ENCODE data around the gene SEMA3G.
A peak's percentile ranks its signal among the peaks of the same experiment; 100 is the strongest.

SEMA3G gene

DNA sequence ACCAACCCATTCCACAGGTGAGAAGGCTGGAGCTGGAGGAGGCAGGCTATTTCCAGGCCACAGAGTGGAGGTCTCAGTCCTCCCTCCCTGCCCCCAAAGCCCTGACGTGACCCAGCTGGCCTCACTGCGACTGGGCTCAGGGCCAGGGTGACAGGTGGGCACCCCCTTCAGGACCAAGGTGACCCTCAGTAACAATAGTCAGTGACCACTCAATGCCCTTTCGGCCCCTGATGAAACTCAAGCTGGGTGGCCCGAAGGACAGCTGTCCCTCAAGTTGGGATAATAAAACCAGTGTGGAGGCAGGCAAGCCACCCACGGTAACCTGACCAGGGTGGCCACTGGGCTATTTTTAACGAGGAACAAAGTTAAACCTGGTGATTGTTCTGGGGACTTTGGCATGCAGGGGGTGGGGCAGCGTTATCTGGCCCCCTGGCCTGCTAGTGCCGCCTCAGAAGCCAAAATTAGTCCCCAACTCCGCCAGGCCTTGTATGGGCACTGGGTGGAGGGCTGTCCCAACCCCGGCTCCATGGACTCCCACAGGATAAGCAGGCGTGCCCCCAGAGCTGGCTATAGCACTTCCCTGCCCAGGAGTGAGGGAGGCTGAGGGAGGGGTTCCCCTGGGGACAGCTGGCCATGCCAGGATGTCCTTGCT is 7.8 kb upstream of the SEMA3G start:
- no peak overlapping the region for H3K27ac ChIP-seq (ENCODE audit: low read length)
- H3K27me3 ChIP-seq (ENCODE audit: control insufficient read depth, insufficient read depth, low read length): no peaks in the 10 kb centered on the region
- H3K9me3 ChIP-seq (ENCODE audit: control insufficient read depth, insufficient read depth, low read length): no peaks in the 10 kb centered on the region
- WGBS (ENCODE audit: insufficient coverage, insufficient read length): no CpG with 5 or more reads among the region's 11 CpGs
- H3K36me3 ChIP-seq (ENCODE audit: control insufficient read depth, insufficient read depth, low read length): no peaks in the 10 kb centered on the region
- H3K4me3 ChIP-seq (ENCODE audit: low read length): no peak overlapping the region
- DNase-seq (ENCODE audit: low read depth, low spot score): no peak
- H3K4me1 ChIP-seq (ENCODE audit: control insufficient read depth, insufficient read depth, low read length): peaks cover 16% of the 10 kb centered on the region

DNA sequence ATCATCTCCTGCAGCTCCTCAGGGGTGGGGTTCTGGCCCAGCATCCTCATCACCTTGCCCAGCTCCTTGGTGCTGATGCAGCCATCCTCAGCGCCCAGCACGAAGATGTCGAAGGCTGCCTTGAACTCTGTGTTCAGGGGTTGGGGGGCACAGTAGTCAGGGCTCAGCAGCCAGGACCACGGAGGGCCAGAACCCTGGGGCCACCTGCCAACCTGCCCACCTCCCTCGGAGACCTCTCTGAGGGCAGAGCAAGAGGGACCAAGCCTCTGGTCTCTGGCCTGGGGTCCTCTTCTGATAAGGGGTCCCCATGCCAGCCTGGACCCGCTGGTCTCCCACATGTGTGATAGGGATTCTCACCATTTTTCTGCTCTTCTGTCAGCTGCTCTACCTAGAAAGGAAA is 7.2 kb upstream of the SEMA3G start:
- Histone ChIP-seq H3K27ac (ENCODE audit: low read length) (no peak overlapping the region), H3K4me3 (ENCODE audit: low read length) (no peak overlapping the region), H3K36me3 (ENCODE audit: control insufficient read depth, insufficient read depth, low read length) (no peaks in the 10 kb centered on the region), H3K9me3 (ENCODE audit: control insufficient read depth, insufficient read depth, low read length) (no peaks in the 10 kb centered on the region), H3K27me3 (ENCODE audit: control insufficient read depth, insufficient read depth, low read length) (no peaks in the 10 kb centered on the region), H3K4me1 (ENCODE audit: control insufficient read depth, insufficient read depth, low read length) (peaks cover 16% of the 10 kb centered on the region)
- WGBS (ENCODE audit: insufficient coverage, insufficient read length): no CpG with 5 or more reads among the region's 6 CpGs
- no peak for DNase-seq (ENCODE audit: low read depth, low spot score)

DNA sequence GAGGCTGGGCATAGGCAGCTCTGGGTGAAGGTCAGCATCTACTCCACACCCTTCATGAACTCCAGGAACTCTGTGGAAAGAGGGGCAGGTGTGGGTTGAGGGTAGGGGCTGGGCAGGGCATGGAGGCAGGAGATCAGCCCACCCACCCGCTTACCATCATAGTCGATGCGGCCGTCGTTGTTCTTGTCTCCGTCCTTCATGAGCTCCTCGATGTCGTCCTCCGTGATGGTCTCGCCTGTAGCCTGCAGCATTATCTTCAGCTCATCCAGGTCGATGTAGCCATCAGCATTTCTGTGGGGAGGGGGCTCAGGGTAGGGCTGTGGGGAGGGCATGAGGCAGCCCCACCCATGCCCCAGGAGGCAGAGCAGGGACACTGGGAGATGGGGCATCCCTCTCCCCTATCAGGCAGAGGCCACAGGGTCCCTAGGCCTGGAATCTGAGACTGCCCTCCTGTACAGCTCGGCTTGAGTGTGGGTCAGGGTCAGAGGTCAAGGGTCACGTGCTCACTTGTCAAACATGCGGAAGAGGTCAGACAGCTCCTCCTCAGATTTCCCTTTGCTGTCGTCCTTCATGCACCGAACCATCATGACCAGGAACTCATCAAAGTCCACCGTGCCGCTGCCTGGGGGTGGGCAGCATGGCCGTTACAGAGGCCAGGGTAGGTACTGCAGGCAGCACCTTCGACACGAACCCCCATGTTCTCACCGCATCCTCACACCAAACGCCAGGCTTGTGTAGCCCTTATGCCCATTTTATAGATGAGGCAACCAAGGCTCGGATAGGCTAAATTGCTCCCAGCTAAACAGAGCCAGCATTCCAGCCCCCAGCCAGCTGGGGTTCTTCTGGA is 6.6 kb upstream of the SEMA3G start:
- H3K36me3 ChIP-seq (ENCODE audit: control insufficient read depth, insufficient read depth, low read length): no peaks in the 10 kb centered on the region
- H3K27me3 ChIP-seq (ENCODE audit: control insufficient read depth, insufficient read depth, low read length): no peaks in the 10 kb centered on the region
- no peak for DNase-seq (ENCODE audit: low read depth, low spot score)
- WGBS (ENCODE audit: insufficient coverage, insufficient read length): no CpG with 5 or more reads among the region's 24 CpGs
- H3K9me3 ChIP-seq (ENCODE audit: control insufficient read depth, insufficient read depth, low read length): no peaks in the 10 kb centered on the region
- H3K4me1 ChIP-seq (ENCODE audit: control insufficient read depth, insufficient read depth, low read length): peaks cover 14% of the 10 kb centered on the region
- no peak overlapping the region for H3K27ac ChIP-seq (ENCODE audit: low read length)
- no peak overlapping the region for H3K4me3 ChIP-seq (ENCODE audit: low read length)

DNA sequence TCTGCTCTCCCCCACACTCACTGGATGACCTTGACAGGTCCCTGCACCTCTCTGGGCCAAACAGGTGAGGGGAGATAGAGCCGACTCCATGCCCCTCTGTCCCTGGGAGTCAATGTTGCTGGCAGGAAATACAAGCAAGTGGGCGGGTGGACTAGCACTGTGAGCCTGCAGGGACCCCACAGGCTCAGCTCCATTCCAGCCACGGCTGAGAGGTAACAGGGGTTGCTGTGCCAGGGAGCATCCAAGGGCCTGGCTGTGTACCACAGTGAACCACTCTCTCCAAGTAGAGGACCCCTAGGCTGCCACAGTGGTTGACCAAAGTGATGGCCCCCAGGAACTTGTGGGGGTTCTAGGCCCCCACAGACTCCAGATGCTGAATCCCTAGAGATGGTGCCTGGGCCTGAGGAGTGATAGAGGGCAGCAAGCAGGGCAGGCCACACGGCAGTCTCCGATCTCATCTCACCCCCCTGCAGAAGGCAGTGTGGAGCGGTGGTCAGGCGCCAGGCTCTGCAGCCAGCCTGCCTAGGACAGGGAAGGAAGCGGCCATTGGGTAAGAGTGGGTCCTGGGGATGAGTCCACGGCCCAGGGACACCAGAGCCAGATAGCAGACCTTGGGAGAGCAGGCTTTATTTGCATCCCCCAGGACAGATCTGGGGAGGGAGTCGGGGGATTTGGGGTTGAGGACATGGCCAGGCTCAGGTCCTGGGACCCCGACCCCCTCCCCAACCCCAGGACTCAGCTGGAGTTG is 5.8 kb upstream of the SEMA3G start:
- no peak overlapping the region for H3K27ac ChIP-seq (ENCODE audit: low read length)
- no peaks in the 10 kb centered on the region for H3K27me3 ChIP-seq (ENCODE audit: control insufficient read depth, insufficient read depth, low read length)
- no peak overlapping the region for H3K4me3 ChIP-seq (ENCODE audit: low read length)
- no CpG with 5 or more reads among the region's 11 CpGs for WGBS (ENCODE audit: insufficient coverage, insufficient read length)
- peaks cover 14% of the 10 kb centered on the region for H3K4me1 ChIP-seq (ENCODE audit: control insufficient read depth, insufficient read depth, low read length)
- no peak for DNase-seq (ENCODE audit: low read depth, low spot score)
- no peaks in the 10 kb centered on the region for H3K9me3 ChIP-seq (ENCODE audit: control insufficient read depth, insufficient read depth, low read length)
- no peaks in the 10 kb centered on the region for H3K36me3 ChIP-seq (ENCODE audit: control insufficient read depth, insufficient read depth, low read length)

DNA sequence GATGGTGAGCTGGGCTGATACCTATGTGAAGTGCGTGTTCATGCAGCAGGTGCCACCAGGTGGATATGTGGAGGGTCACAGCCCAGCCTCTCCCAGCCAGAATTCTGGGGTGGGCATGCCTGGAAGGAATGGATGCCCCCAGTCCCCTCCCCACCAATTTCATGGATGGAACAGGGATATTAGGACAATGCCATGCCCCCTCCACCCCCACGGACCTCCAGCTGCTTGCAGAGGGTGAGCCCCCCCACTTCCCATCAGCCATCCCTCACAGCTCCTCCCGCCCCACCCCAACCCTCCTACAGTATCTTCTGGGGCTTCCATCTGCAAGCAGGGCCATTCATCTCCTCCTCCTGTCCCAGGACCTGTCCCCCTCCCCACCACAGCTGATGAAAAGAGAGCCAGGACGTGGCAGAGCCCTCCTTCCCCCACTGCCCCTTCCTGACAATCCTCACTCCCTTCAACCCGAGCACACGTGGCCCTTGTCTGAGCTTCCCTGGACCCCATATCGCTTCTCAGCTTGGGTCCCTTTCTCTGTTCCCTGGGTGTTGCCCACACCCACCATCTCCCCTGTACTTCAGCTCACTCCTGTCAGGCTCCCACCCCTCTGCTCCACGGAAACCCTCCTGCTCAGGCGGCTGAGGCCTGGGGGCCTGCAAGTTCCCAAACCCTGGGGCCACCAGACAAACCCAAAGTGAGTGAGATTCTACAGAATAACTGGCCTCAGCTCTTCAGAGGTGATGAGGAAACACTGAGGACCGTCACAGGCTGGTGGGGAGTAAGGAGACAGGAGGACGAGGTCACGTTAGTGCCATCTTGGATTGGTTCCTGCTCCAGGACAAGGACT is 2.8 kb upstream of the SEMA3G start:
- no peaks in the 10 kb centered on the region for H3K27me3 ChIP-seq (ENCODE audit: control insufficient read depth, insufficient read depth, low read length)
- no peaks in the 10 kb centered on the region for H3K9me3 ChIP-seq (ENCODE audit: control insufficient read depth, insufficient read depth, low read length)
- DNase-seq (ENCODE audit: low read depth, low spot score): no peak
- peaks cover 10% of the 10 kb centered on the region for H3K4me1 ChIP-seq (ENCODE audit: control insufficient read depth, insufficient read depth, low read length)
- H3K27ac ChIP-seq (ENCODE audit: low read length): no peak overlapping the region
- no CpG with 5 or more reads among the region's 12 CpGs for WGBS (ENCODE audit: insufficient coverage, insufficient read length)
- H3K36me3 ChIP-seq (ENCODE audit: control insufficient read depth, insufficient read depth, low read length): no peaks in the 10 kb centered on the region
- H3K4me3 ChIP-seq (ENCODE audit: low read length): no peak overlapping the region

DNA sequence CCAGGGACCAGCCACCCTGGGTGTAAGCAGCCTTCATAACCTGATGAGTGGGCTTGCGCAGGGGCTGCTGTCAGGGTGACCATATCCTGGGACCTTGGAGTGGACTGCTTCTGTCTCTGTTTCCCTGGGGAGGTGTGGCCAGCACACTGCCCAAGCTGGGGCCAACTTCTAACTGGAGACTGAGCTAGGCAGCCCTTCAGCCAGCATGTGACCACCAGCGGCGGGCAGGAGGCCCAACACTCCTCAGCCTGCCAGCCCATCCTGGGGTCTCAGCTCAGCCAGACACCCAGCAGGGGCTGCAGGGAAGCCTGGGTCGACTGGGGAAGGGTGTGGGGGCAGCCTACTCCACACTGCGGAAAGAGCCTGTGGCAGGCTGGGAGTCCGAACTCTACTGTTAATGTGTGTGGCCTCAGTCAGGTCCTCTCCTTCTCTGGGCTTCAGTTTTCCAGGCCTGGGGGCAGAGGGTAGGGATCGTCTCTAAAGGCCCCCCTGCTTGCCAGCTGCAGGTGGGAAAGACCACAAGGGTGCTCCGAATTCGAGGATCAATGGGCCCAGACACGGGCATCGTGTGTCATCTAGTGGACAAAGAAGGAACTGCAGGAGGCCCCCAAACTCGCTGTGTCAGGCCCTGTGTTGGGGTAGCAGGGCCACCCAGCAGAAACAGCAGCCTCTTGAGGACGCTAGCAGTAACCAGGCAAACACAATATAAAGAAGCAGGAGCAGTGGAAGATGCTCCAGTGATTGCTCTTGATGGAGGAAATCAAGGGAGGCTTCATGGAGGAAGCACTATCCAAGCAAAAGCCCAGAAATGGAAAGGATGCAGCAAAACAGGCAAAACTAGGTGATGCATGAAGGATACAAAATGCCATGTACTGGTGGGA is 2.0 kb upstream of the SEMA3G start:
- DNase-seq (ENCODE audit: low read depth, low spot score): peak; percentile 82
- Histone ChIP-seq H3K4me3 (ENCODE audit: low read length) (no peak overlapping the region), H3K9me3 (ENCODE audit: control insufficient read depth, insufficient read depth, low read length) (no peaks in the 10 kb centered on the region), H3K27ac (ENCODE audit: low read length) (no peak overlapping the region), H3K4me1 (ENCODE audit: control insufficient read depth, insufficient read depth, low read length) (peaks cover 10% of the 10 kb centered on the region), H3K36me3 (ENCODE audit: control insufficient read depth, insufficient read depth, low read length) (no peaks in the 10 kb centered on the region), H3K27me3 (ENCODE audit: control insufficient read depth, insufficient read depth, low read length) (no peaks in the 10 kb centered on the region)
- WGBS (ENCODE audit: insufficient coverage, insufficient read length): no CpG with 5 or more reads among the region's 13 CpGs

DNA sequence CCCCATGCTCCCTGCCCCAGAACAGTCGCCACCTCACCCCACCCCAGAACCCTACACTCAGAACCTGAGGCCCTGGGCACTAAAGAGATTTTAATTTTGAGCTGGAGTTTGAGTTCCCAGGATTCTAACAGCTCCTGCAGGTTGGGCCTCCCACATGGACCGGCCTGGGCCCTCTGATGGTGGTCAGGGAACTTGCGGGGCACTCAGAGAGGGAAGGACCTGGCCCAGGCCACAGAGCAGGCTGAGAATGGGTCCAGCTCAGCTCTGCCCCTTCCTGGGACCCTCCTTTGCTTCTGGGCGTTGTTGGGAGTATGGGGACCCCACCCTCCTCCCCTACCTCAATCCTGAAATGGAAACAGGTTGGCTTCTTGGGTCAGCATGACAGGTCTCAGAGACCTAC is 1.1 kb upstream of the SEMA3G start:
- no peaks in the 10 kb centered on the region for H3K36me3 ChIP-seq (ENCODE audit: control insufficient read depth, insufficient read depth, low read length)
- H3K9me3 ChIP-seq (ENCODE audit: control insufficient read depth, insufficient read depth, low read length): no peaks in the 10 kb centered on the region
- no peak overlapping the region for H3K27ac ChIP-seq (ENCODE audit: low read length)
- no peak overlapping the region for H3K4me3 ChIP-seq (ENCODE audit: low read length)
- DNase-seq (ENCODE audit: low read depth, low spot score): no peak
- H3K27me3 ChIP-seq (ENCODE audit: control insufficient read depth, insufficient read depth, low read length): no peaks in the 10 kb centered on the region
- no CpG with 5 or more reads among the region's 4 CpGs for WGBS (ENCODE audit: insufficient coverage, insufficient read length)
- peaks cover 10% of the 10 kb centered on the region for H3K4me1 ChIP-seq (ENCODE audit: control insufficient read depth, insufficient read depth, low read length)

DNA sequence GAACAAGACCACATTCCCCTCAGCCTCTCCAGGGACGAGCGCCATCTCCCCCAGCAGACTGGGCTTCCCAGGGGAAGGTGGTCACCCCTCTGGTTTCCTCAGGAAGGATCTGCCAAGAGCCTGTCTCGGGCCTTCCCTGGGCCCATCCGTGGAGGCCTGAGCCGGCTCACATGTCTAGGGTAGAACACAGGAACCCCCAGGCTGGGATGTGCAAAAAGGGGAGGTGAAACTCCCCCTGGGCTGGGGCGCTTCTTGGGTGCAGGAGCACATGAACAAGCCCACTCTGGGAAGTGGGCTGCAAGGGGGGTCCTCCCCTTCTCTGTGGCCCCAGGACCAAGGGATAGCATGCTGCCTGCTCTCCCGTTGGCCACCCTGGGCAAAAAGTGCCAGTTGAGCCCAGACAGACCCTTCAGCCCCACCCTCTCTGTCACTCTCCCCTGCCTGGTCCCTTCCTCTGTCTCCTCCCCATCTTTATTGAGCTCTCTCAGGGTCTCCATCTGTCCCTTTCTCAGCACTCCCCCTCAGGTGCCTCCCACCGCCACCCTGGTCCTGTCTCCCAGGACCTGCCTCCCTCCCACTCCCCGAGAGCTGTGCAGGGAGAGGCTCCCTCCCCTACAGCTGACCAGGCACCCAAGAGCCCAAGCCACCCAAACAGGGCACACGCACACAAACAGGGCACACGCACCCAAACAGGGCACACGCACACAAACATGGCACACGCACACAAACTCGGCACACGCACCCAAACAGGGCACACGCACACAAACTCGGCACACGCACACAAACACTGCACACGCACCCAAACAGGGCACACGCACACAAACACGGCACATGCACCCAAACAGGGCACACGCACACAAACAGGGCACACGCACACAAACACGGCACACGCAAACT is 864 bp downstream of the SEMA3G start:
- no peak for DNase-seq (ENCODE audit: low read depth, low spot score)
- no CpG with 5 or more reads among the region's 25 CpGs for WGBS (ENCODE audit: insufficient coverage, insufficient read length)
- Histone ChIP-seq H3K36me3 (ENCODE audit: control insufficient read depth, insufficient read depth, low read length) (no peaks in the 10 kb centered on the region), H3K9me3 (ENCODE audit: control insufficient read depth, insufficient read depth, low read length) (no peaks in the 10 kb centered on the region), H3K4me1 (ENCODE audit: control insufficient read depth, insufficient read depth, low read length) (peaks cover 4% of the 10 kb centered on the region), H3K27ac (ENCODE audit: low read length) (no peak overlapping the region), H3K27me3 (ENCODE audit: control insufficient read depth, insufficient read depth, low read length) (no peaks in the 10 kb centered on the region), H3K4me3 (ENCODE audit: low read length) (no peak overlapping the region)

DNA sequence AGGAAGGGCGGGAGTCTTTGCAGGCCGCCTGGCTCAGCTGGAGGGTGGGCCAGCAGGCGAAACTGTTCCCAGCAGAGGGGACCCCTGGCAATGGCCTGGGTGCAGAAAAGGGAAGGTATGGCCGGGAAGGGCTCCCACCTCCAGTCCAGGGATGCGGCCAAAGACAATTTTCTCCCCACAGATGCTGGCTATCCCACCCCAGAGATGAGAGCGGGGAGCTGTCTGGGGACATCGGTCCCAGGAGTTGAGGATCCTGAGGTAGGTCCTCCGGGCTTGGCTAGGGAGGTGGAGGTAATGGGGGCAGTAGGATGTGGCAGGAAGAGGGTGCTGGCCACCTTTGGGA is 1.7 kb downstream of the SEMA3G start:
- H3K36me3 ChIP-seq (ENCODE audit: control insufficient read depth, insufficient read depth, low read length): no peaks in the 10 kb centered on the region
- H3K27ac ChIP-seq (ENCODE audit: low read length): no peak overlapping the region
- DNase-seq (ENCODE audit: low read depth, low spot score): no peak
- no peak overlapping the region for H3K4me3 ChIP-seq (ENCODE audit: low read length)
- H3K27me3 ChIP-seq (ENCODE audit: control insufficient read depth, insufficient read depth, low read length): no peaks in the 10 kb centered on the region
- no CpG with 5 or more reads among the region's 8 CpGs for WGBS (ENCODE audit: insufficient coverage, insufficient read length)
- peaks cover 4% of the 10 kb centered on the region for H3K4me1 ChIP-seq (ENCODE audit: control insufficient read depth, insufficient read depth, low read length)
- no peaks in the 10 kb centered on the region for H3K9me3 ChIP-seq (ENCODE audit: control insufficient read depth, insufficient read depth, low read length)

All from iPS DF 6.9 (cell line).